H1 (cell line): ENCODE data around the gene DYSF.

Experiments used
- EZH2 ChIP-seq: fragments of 200-600 bp; sonication (generic); IDR thresholded peaks from 2 replicates; pipeline ENCODE4 v1.7.1; 2012; ENCODE audit warnings: low read depth, mild to moderate bottlenecking, moderate library complexity, low read length, inconsistent platforms; ENCODE audit not compliant: severe bottlenecking
- TF ChIP-seq, protein P1 (sequence below), 3 experiments: IDR thresholded peaks; 1 replicate in 2 of 3; 2 replicates in 1 of 3; pipeline versions ENCODE4 v1.5.1 to v1.6.1; 2011; ENCODE audit warnings: low read length in 3 of 3, mild to moderate bottlenecking in 3 of 3, inconsistent platforms in 2 of 3, low read depth in 1 of 3, moderate library complexity in 1 of 3; ENCODE audit not compliant: insufficient read depth in 1 of 3; ENCODE audit errors: control extremely low read depth in 1 of 3
- TF ChIP-seq, protein P2 (sequence below): IDR thresholded peaks from 2 replicates; pipeline ENCODE4 v1.6.1; 2012; ENCODE audit warnings: inconsistent platforms

DNA sequence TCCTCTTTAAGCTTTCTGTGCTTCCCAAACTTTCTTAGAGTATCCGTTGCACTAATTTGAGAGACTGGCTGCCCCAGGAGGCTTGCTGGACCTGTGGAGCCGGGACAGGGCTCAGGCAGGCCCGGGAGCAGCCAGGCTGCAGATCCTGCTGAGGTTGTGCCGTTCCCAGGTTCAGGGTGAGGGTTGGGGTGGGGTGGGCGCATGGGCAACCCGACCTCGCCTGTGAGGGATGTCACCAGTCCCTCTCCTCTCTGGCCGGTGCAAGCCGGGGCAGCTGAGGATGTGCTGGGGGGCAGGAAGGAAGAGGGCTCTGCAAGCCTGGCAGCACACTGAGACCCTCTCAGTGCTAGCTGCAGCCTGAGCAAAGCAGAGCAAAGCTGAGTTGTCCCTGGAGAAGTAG, 57.6 kb downstream of the DYSF start:
- TF ChIP-seq, protein P1, sequence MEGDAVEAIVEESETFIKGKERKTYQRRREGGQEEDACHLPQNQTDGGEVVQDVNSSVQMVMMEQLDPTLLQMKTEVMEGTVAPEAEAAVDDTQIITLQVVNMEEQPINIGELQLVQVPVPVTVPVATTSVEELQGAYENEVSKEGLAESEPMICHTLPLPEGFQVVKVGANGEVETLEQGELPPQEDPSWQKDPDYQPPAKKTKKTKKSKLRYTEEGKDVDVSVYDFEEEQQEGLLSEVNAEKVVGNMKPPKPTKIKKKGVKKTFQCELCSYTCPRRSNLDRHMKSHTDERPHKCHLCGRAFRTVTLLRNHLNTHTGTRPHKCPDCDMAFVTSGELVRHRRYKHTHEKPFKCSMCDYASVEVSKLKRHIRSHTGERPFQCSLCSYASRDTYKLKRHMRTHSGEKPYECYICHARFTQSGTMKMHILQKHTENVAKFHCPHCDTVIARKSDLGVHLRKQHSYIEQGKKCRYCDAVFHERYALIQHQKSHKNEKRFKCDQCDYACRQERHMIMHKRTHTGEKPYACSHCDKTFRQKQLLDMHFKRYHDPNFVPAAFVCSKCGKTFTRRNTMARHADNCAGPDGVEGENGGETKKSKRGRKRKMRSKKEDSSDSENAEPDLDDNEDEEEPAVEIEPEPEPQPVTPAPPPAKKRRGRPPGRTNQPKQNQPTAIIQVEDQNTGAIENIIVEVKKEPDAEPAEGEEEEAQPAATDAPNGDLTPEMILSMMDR (IDR thresholded peaks at IDR 0.05; ENCODE audit: control extremely low read depth in 1 of 3, insufficient read depth in 1 of 3, low read depth in 1 of 3, low read length in 3 of 3) = no peak
- TF ChIP-seq EZH2 = no peak
- TF ChIP-seq, protein P2, sequence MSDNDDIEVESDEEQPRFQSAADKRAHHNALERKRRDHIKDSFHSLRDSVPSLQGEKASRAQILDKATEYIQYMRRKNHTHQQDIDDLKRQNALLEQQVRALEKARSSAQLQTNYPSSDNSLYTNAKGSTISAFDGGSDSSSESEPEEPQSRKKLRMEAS = no peak
